ENCODE results near the gene FAM240A.

The FAM240A gene

GRCh38 chr3:46673151-46674030 lies 61.1 kb downstream of the FAM240A start:
- TF ChIP-seq CTCF (IDR thresholded peaks at IDR 0.05; ENCODE audit: extremely low read depth, insufficient read depth, missing control alignments): no peak
- DNase-seq (ENCODE audit: low spot score): no peak
- in situ Hi-C loops (cut with MboI; ENCODE audit: low pct_unique_long_range_greater_than_20kb, low sequenced_read_pairs, unreplicated experiment): no loop called here

GRCh38 chr3:46674031-46674845 lies 61.9 kb downstream of the FAM240A start:
- no peak for DNase-seq (ENCODE audit: low spot score)
- TF ChIP-seq CTCF (IDR thresholded peaks at IDR 0.05; ENCODE audit: extremely low read depth, insufficient read depth, missing control alignments): peak; percentile 10
- in situ Hi-C loops (cut with MboI; ENCODE audit: low pct_unique_long_range_greater_than_20kb, low sequenced_read_pairs, unreplicated experiment): no loop called here

GRCh38 chr3:46675426-46675825 lies 63.1 kb downstream of the FAM240A start:
- in situ Hi-C loops (cut with MboI; ENCODE audit: low pct_unique_long_range_greater_than_20kb, low sequenced_read_pairs, unreplicated experiment): no loop called here

More at GRCh38 chr3:46675426-46675825, 63.1 kb downstream of the FAM240A start:
- TF ChIP-seq CTCF (IDR thresholded peaks at IDR 0.05; ENCODE audit: extremely low read depth, insufficient read depth, missing control alignments): no peak
- DNase-seq (ENCODE audit: low spot score): no peak
